ENCODE measurements around the gene MBOAT1.

- no peak for TF ChIP-seq POLR2A (IDR thresholded peaks at IDR 0.05; ENCODE audit: low read depth, low read length)
- TF ChIP-seq PAX5 (IDR thresholded peaks at IDR 0.05; ENCODE audit: insufficient read depth, low read length, severe bottlenecking): no peak
- no peak for TF ChIP-seq TAF1 (IDR thresholded peaks at IDR 0.05; ENCODE audit: low read depth, low read length)
Measured at GRCh38 chr6:20117474-20117873, 94.8 kb downstream of the MBOAT1 start.
